ENCODE data around the gene CBX4. TPM values are rescaled to one million over a fixed set of nuclear protein-coding genes. Genes with fewer than 3 reads are reported as not detected.
A peak's percentile ranks its signal among the peaks of the same experiment; 100 is the strongest.

The CBX4 gene
- total RNA-seq, 1 donor from 2014 or later, result 16.9 TPM

DNA sequence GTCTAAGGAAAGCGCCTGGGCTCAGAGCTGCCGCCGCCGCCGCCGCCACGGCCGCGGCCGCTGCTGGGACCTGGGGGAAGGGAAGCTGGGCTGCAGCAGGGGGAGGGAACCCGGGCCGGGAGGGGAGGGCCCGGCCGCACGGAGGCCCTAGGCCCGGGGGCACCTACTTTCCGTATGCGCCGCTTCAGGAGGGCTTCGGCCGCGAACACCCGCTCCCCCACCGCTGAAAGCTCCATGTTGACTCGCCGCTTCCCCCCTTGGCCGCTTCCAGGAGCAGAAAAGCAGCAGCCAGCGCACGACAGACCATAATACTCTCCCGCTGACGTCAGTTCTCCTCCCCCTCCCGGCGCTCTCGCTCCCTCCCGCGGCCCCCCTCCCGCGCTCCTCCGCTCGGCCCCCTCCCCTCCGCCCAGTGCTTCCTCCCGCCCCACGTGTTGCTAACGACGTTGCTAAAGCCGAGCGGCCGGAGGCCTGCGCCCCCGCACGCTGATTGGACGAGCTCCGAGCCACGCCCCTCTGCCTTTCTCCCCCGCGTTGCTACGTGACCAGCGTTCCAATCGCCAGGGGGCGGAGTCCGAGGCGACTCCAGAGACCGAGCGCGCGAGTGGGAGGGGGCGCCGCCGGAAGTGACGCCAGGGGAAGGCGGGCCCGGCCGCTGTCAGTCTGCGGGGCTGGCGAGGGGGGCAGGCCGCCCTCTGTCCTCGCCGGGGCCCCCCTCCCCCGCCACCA, 42.3 kb downstream of the CBX4 start, which contains the start of gene CBX8:
TSS of gene CBX8 (minus strand) at position 315 of the 729 bp plus-strand sequence. CDS start at position 236, 79 bp downstream.
- Histone ChIP-seq H4K20me1 (ENCODE audit: insufficient read depth, low read length) (peaks cover 37% of the 10 kb centered on the region), H3K4me2 (ENCODE audit: low read length) (peak within 1 kb of the TSS; percentile 93), H3K27ac (ENCODE audit: low read depth, low read length) (peak within 1 kb of the TSS; percentile 83), H3K36me3 (ENCODE audit: insufficient read depth, low read length) (no peaks in the 10 kb centered on the region), H3K4me3 (ENCODE audit: insufficient read depth, low read depth, low read length) (peak within 1 kb of the TSS; percentile 80), H3K4me1 (ENCODE audit: insufficient read depth, low read length) (peaks cover 50% of the 10 kb centered on the region), H3K79me2 (ENCODE audit: insufficient read depth, low read length) (peaks cover 6% of the 10 kb centered on the region), H3K27me3 (ENCODE audit: insufficient read depth, low read length) (peaks cover 47% of the 10 kb centered on the region), H2AFZ (ENCODE audit: low read depth, low read length) (peak within 1 kb of the TSS; percentile 92), H3K9ac (ENCODE audit: low read length) (peak within 1 kb of the TSS; percentile 87), H3K9me3 (ENCODE audit: insufficient read depth, low read depth, low read length) (no peaks in the 10 kb centered on the region)
- peak within 1 kb of the TSS; percentile 75 for H3K27ac Mint-ChIP-seq (ENCODE audit: unreplicated experiment)
- H3K4me3 Mint-ChIP-seq (ENCODE audit: unreplicated experiment), result peak within 1 kb of the TSS; percentile 86
- peaks cover 36% of the 10 kb centered on the region for H3K27me3 Mint-ChIP-seq (ENCODE audit: low read depth, unreplicated experiment)
- TF ChIP-seq EZH2 (IDR thresholded peaks at IDR 0.05; ENCODE audit: insufficient read depth, low read length), result no peak
- TF ChIP-seq, protein P1, sequence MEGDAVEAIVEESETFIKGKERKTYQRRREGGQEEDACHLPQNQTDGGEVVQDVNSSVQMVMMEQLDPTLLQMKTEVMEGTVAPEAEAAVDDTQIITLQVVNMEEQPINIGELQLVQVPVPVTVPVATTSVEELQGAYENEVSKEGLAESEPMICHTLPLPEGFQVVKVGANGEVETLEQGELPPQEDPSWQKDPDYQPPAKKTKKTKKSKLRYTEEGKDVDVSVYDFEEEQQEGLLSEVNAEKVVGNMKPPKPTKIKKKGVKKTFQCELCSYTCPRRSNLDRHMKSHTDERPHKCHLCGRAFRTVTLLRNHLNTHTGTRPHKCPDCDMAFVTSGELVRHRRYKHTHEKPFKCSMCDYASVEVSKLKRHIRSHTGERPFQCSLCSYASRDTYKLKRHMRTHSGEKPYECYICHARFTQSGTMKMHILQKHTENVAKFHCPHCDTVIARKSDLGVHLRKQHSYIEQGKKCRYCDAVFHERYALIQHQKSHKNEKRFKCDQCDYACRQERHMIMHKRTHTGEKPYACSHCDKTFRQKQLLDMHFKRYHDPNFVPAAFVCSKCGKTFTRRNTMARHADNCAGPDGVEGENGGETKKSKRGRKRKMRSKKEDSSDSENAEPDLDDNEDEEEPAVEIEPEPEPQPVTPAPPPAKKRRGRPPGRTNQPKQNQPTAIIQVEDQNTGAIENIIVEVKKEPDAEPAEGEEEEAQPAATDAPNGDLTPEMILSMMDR (IDR thresholded peaks at IDR 0.05; ENCODE audit: insufficient read depth, low read depth, low read length), result no peak
- no peak for FAIRE-seq
- H3K9me3 Mint-ChIP-seq (ENCODE audit: unreplicated experiment), result peaks cover 21% of the 10 kb centered on the region
- peaks cover 2% of the 10 kb centered on the region for H3K36me3 Mint-ChIP-seq (ENCODE audit: low read depth, unreplicated experiment)
- DNase-seq (ENCODE audit: low read depth), result peak; percentile 96
- H3K4me1 Mint-ChIP-seq (ENCODE audit: low read depth, unreplicated experiment), result peaks cover 8% of the 10 kb centered on the region

DNA sequence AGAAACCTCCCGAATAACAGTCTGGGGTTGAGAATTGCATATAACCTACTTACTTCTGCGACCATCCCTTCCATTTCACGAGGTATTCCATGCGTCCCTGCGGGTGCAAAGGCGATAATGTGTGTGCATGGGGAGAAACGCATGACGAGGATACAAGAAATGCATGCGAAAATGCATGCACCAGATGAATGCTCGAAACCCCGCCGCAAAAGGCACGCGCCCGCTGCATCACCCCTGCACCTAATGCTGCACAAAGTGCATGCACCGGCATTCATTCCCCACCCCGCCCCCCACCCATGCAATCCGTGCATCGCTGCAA, 42.8 kb downstream of the CBX4 start:
- no peak for TF ChIP-seq EZH2 (IDR thresholded peaks at IDR 0.05; ENCODE audit: insufficient read depth, low read length)
- TF ChIP-seq, protein P1 (IDR thresholded peaks at IDR 0.05; ENCODE audit: insufficient read depth, low read depth, low read length), result no peak
- H3K4me3 Mint-ChIP-seq (ENCODE audit: unreplicated experiment), result peak overlapping the region; percentile 86
- H3K36me3 Mint-ChIP-seq (ENCODE audit: low read depth, unreplicated experiment), result peaks cover 2% of the 10 kb centered on the region
- Histone ChIP-seq H3K27ac (ENCODE audit: low read depth, low read length) (no peak overlapping the region), H4K20me1 (ENCODE audit: insufficient read depth, low read length) (peaks cover 37% of the 10 kb centered on the region), H3K9ac (ENCODE audit: low read length) (peak overlapping the region; percentile 87), H3K36me3 (ENCODE audit: insufficient read depth, low read length) (no peaks in the 10 kb centered on the region), H3K27me3 (ENCODE audit: insufficient read depth, low read length) (peaks cover 47% of the 10 kb centered on the region), H3K4me2 (ENCODE audit: low read length) (peak overlapping the region; percentile 93), H3K79me2 (ENCODE audit: insufficient read depth, low read length) (peaks cover 6% of the 10 kb centered on the region), H2AFZ (ENCODE audit: low read depth, low read length) (peak overlapping the region; percentile 92), H3K4me3 (ENCODE audit: insufficient read depth, low read depth, low read length) (peak overlapping the region; percentile 80), H3K9me3 (ENCODE audit: insufficient read depth, low read depth, low read length) (no peaks in the 10 kb centered on the region), H3K4me1 (ENCODE audit: insufficient read depth, low read length) (peaks cover 48% of the 10 kb centered on the region)
- peaks cover 31% of the 10 kb centered on the region for H3K27me3 Mint-ChIP-seq (ENCODE audit: low read depth, unreplicated experiment)
- DNase-seq (ENCODE audit: low read depth) (no peak), FAIRE-seq (no peak)
- H3K9me3 Mint-ChIP-seq (ENCODE audit: unreplicated experiment), result peaks cover 16% of the 10 kb centered on the region
- peaks cover 8% of the 10 kb centered on the region for H3K4me1 Mint-ChIP-seq (ENCODE audit: low read depth, unreplicated experiment)
- peak overlapping the region; percentile 75 for H3K27ac Mint-ChIP-seq (ENCODE audit: unreplicated experiment)
